ENCODE measurements around the gene USP17L19.
A peak's percentile ranks its signal among the peaks of the same experiment; 100 is the strongest.
"Not testable (repeated sequence)": the region's sequence is repeated elsewhere in the genome, so short reads cannot be mapped to it uniquely, and the experiment has no call there.

USP17L19 gene, protein sequence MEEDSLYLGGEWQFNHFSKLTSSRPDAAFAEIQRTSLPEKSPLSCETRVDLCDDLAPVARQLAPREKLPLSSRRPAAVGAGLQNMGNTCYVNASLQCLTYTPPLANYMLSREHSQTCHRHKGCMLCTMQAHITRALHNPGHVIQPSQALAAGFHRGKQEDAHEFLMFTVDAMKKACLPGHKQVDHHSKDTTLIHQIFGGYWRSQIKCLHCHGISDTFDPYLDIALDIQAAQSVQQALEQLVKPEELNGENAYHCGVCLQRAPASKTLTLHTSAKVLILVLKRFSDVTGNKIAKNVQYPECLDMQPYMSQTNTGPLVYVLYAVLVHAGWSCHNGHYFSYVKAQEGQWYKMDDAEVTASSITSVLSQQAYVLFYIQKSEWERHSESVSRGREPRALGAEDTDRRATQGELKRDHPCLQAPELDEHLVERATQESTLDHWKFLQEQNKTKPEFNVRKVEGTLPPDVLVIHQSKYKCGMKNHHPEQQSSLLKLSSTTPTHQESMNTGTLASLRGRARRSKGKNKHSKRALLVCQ

DNA sequence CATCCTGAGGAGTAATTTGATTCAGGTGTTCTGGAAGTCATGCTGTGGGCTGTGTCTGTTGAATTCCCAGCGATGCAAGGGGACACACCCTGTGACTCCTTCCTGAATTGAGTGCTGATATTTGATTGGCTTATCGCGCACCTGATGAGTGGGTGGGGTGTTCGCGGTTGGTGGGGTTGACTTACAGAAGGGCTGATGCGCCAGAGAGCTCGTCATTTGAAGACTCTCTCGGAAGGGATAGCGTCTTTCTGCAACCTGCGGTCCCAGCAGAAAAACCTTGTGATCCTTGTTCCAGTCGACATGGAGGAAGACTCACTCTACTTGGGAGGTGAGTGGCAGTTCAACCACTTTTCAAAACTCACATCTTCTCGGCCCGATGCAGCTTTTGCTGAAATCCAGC is at the start of gene USP17L19:
Gene USP17L19, plus strand, starts transcription at position 301 of the 400 bp plus-strand sequence. Its CDS starts 0 bp downstream, at position 301.
- not testable (repeated sequence) for DNase-seq

DNA sequence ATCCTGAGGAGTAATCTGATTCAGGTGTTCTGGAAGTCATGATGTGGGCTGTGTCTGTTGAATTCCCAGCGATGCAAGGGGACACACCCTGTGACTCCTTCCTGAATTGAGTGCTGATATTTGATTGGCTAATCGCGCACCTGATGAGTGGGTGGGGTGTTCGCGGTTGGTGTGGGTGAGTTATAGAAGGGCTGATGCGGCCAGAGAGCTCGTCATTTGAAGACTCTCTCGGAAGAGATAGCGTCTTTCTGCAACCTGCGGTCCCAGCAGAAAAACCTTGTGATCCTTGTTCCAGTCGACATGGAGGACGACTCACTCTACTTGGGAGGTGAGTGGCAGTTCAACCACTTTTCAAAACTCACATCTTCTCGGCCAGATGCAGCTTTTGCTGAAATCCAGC is 42.8 kb upstream of the USP17L19 start, which contains the start of gene USP17L10:
Gene USP17L10, plus strand, starts transcription at position 301 of the 400 bp plus-strand sequence. Its CDS starts 0 bp downstream, at position 301.
- not testable (repeated sequence) for DNase-seq

DNA sequence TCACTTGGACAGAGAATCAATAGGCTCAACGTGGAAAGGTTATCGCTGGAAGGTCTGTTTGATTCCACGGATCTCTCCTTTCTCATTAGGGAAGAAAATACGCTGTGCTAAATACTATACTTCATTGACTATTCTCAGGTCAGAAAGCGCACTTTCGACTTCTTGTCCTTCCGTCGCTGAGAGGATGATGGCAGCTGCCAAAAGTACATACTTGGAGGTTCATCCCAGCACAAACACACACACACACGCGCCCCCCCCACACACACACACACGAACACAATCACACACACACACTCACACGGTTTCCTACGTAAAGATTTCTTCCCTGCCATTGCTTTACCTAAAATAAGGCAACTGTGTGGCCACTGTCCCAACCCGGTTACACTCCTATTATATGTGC is 38.5 kb upstream of the USP17L19 start:
- DNase-seq, result not testable (repeated sequence)

DNA sequence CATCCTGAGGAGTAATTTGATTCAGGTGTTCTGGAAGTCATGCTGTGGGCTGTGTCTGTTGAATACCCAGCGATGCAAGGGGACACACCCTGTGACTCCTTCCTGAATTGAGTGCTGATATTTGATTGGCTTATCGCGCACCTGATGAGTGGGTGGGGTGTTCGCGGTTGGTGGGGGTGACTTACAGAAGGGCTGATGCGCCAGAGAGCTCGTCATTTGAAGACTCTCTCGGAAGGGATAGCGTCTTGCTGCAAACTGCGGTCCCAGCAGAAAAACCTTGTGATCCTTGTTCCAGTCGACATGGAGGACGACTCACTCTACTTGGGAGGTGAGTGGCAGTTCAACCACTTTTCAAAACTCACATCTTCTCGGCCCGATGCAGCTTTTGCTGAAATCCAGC is 38.1 kb upstream of the USP17L19 start, which contains the start of gene USP17L11:
Gene USP17L11, plus strand, starts transcription at position 301 of the 400 bp plus-strand sequence. Its CDS starts 0 bp downstream, at position 301.
- DNase-seq, result not testable (repeated sequence)

DNA sequence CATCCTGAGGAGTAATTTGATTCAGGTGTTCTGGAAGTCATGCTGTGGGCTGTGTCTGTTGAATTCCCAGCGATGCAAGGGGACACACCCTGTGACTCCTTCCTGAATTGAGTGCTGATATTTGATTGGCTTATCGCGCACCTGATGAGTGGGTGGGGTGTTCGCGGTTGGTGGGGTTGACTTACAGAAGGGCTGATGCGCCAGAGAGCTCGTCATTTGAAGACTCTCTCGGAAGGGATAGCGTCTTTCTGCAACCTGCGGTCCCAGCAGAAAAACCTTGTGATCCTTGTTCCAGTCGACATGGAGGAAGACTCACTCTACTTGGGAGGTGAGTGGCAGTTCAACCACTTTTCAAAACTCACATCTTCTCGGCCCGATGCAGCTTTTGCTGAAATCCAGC is 33.3 kb upstream of the USP17L19 start, which contains the start of gene USP17L12:
Gene USP17L12, plus strand, starts transcription at position 301 of the 400 bp plus-strand sequence. Its CDS starts 0 bp downstream, at position 301.
- not testable (repeated sequence) for DNase-seq

DNA sequence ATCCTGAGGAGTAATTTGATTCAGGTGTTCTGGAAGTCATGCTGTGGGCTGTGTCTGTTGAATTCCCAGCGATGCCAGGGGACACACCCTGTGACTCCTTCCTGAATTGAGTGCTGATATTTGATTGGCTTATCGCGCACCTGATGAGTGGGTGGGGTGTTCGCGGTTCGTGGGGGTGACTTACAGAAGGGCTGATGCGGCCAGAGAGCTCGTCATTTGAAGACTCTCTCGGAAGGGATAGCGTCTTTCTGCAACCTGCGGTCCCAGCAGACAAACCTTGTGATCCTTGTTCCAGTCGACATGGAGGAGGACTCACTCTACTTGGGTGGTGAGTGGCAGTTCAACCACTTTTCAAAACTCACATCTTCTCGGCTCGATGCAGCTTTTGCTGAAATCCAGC is 28.6 kb upstream of the USP17L19 start, which contains the start of gene USP17L13:
Gene USP17L13, plus strand, starts transcription at position 301 of the 400 bp plus-strand sequence. Its CDS starts 0 bp downstream, at position 301.
- DNase-seq, result not testable (repeated sequence)

DNA sequence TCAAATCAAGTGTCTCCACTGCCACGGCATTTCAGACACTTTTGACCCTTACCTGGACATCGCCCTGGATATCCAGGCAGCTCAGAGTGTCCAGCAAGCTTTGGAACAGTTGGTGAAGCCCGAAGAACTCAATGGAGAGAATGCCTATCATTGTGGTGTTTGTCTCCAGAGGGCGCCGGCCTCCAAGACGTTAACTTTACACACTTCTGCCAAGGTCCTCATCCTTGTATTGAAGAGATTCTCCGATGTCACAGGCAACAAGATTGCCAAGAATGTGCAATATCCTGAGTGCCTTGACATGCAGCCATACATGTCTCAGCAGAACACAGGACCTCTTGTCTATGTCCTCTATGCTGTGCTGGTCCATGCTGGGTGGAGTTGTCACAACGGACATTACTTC is 22.9 kb upstream of the USP17L19 start:
- not testable (repeated sequence) for DNase-seq

DNA sequence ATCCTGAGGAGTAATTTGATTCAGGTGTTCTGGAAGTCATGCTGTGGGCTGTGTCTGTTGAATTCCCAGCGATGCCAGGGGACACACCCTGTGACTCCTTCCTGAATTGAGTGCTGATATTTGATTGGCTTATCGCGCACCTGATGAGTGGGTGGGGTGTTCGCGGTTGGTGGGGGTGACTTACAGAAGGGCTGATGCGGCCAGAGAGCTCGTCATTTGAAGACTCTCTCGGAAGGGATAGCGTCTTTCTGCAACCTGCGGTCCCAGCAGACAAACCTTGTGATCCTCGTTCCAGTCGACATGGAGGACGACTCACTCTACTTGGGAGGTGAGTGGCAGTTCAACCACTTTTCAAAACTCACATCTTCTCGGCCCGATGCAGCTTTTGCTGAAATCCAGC is 19.1 kb upstream of the USP17L19 start, which contains the start of gene USP17L15:
Gene USP17L15, plus strand, starts transcription at position 301 of the 400 bp plus-strand sequence. Its CDS starts 0 bp downstream, at position 301.
- not testable (repeated sequence) for DNase-seq

DNA sequence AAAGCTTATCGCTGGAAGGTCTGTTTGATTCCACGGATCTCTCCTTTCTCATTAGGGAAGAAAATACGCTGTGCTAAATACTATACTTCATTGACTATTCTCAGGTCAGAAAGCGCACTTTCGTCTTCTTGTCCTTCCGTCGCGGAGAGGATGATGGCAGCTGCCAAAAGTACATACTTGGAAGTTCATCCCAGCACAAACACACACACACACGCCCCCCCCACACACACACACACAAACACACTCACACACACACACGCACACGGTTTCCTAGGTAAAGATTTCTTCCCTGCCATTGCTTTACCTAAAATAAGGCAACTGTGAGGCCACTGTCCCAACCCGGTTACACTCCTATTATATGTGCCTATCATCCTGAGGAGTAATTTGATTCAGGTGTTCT is 14.7 kb upstream of the USP17L19 start:
- DNase-seq, result not testable (repeated sequence)

DNA sequence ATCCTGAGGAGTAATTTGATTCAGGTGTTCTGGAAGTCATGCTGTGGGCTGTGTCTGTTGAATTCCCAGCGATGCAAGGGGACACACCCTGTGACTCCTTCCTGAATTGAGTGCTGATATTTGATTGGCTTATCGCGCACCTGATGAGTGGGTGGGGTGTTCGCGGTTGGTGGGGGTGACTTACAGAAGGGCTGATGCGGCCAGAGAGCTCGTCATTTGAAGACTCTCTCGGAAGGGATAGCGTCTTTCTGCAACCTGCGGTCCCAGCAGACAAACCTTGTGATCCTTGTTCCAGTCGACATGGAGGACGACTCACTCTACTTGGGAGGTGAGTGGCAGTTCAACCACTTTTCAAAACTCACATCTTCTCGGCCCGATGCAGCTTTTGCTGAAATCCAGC is 9.6 kb upstream of the USP17L19 start, which contains the start of gene USP17L17:
Gene USP17L17, plus strand, starts transcription at position 301 of the 400 bp plus-strand sequence. Its CDS starts 0 bp downstream, at position 301.
- DNase-seq, result not testable (repeated sequence)

DNA sequence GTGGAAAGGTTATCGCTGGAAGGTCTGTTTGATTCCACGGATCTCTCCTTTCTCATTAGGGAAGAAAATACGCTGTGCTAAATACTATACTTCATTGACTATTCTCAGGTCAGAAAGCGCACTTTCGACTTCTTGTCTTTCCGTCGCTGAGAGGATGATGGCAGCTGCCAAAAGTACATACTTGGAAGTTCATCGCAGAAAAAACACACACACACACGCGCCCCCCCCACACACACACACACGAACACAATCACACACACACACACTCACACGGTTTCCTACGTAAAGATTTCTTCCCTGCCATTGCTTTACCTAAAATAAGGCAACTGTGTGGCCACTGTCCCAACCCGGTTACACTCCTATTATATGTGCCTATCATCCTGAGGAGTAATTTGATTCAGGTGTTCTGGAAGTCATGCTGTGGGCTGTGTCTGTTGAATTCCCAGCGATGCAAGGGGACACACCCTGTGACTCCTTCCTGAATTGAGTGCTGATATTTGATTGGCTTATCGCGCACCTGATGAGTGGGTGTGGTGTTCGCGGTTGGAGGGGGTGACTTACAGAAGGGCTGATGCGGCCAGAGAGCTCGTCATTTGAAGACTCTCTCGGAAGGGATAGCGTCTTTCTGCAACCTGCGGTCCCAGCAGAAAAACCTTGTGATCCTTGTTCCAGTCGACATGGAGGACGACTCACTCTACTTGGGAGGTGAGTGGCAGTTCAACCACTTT is 5.1 kb upstream of the USP17L19 start, which contains the start of gene USP17L18:
Gene USP17L18, plus strand, starts transcription at position 678 of the 728 bp plus-strand sequence. Its CDS starts 0 bp downstream, at position 678.
- DNase-seq, result not testable (repeated sequence)

DNA sequence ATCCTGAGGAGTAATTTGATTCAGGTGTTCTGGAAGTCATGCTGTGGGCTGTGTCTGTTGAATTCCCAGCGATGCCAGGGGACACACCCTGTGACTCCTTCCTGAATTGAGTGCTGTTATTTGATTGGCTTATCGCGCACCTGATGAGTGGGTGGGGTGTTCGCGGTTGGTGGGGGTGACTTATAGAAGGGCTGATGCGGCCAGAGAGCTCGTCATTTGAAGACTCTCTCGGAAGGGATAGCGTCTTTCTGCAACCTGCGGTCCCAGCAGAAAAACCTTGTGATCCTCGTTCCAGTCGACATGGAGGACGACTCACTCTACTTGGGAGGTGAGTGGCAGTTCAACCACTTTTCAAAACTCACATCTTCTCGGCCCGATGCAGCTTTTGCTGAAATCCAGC is 4.6 kb downstream of the USP17L19 start, which contains the start of gene USP17L20:
Gene USP17L20, plus strand, starts transcription at position 301 of the 400 bp plus-strand sequence. Its CDS starts 0 bp downstream, at position 301.
- DNase-seq, result not testable (repeated sequence)

DNA sequence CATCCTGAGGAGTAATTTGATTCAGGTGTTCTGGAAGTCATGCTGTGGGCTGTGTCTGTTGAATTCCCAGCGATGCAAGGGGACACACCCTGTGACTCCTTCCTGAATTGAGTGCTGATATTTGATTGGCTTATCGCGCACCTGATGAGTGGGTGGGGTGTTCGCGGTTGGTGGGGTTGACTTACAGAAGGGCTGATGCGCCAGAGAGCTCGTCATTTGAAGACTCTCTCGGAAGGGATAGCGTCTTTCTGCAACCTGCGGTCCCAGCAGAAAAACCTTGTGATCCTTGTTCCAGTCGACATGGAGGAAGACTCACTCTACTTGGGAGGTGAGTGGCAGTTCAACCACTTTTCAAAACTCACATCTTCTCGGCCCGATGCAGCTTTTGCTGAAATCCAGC is 9.4 kb downstream of the USP17L19 start, which contains the start of gene USP17L21:
Gene USP17L21, plus strand, starts transcription at position 301 of the 400 bp plus-strand sequence. Its CDS starts 0 bp downstream, at position 301.
- DNase-seq, result not testable (repeated sequence)

DNA sequence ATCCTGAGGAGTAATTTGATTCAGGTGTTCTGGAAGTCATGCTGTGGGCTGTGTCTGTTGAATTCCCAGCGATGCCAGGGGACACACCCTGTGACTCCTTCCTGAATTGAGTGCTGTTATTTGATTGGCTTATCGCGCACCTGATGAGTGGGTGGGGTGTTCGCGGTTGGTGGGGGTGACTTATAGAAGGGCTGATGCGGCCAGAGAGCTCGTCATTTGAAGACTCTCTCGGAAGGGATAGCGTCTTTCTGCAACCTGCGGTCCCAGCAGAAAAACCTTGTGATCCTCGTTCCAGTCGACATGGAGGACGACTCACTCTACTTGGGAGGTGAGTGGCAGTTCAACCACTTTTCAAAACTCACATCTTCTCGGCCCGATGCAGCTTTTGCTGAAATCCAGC is 14.1 kb downstream of the USP17L19 start, which contains the start of gene USP17L22:
Gene USP17L22, plus strand, starts transcription at position 301 of the 400 bp plus-strand sequence. Its CDS starts 0 bp downstream, at position 301.
- DNase-seq, result not testable (repeated sequence)

DNA sequence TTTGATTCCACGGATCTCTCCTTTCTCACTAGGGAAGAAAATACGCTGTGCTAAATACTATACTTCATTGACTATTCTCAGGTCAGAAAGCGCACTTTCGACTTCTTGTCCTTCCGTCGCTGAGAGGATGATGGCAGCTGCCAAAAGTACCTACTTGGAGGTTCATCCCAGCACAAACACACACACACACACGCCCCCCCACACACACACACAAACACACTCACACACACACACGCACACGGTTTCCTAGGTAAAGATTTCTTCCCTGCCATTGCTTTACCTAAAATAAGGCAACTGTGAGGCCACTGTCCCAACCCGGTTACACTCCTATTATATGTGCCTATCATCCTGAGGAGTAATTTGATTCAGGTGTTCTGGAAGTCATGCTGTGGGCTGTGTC is 18.5 kb downstream of the USP17L19 start:
- peak; percentile 6 for DNase-seq

Measured in activated naive CD4-positive, alpha-beta T cell treated with anti-CD3 and anti-CD28 coated beads, Interleukin-2, amount 50 U/mL, for 16 hours (primary cell).